Right ventricle myocardium superior (tissue), 1 donor: ENCODE data around the gene GNAI2. TPM values are rescaled to one million over a fixed set of nuclear protein-coding genes. Genes with fewer than 3 reads are reported as not detected.

Experiments
- ATAC-seq: fragments of 200-7000 bp; cut with Tn5 transposase; one replicate; pipeline ENCODE4 v1.9.1; 2020; ENCODE audit warnings: mild to moderate bottlenecking; ENCODE audit not compliant: poor library complexity
- DNase-seq: peaks from one replicate; pipeline ENCODE4 v3.0.0-alpha.2; 2020
- intact Hi-C: fragments of 100-400 bp; cut with DNase I; formaldehyde crosslinking; loops from one replicate; pipeline ENCODE4 v1.11.2; 2022
- long read RNA-seq: library from polyadenylated mRNA; unstranded; transcript quantifications from one replicate; pipeline ENCODE4 v2.0.0, GENCODE V29; 2021
- total RNA-seq: library from RNA; stranded (reverse); fragmentation: NEBNext Ultra II Directional; extraction: Animal tissue kit (Norgen Biotek cat#: 25700); gene quantifications from one replicate; pipeline ENCODE4 v1.2.1, GENCODE V29; 2021
- donor health status: DM: no; HTN: yes; CAD: no; lungs with severe emphysema.

The GNAI2 gene
- 126 TPM for total RNA-seq
- long read RNA-seq, transcript GNAI2-202 (9 exons, 2,464 nt), result major isoform, 248 of 271 reads
- long read RNA-seq, partial matches to known transcripts, result 18 of 271 reads
- long read RNA-seq, other reads (novel, unspliced or antisense), result 4 of 271 reads

- ATAC-seq (peak; percentile 90), DNase-seq (peak; percentile 99)
- intact Hi-C loops, result no loop called here
These were observed at the start of gene GNAI2 for GRCh38 chr3:50235716-50236483. TSS of gene GNAI2 (plus strand) at chr3:50236204. CDS start at chr3:50236336, 132 bp downstream.

DNA sequence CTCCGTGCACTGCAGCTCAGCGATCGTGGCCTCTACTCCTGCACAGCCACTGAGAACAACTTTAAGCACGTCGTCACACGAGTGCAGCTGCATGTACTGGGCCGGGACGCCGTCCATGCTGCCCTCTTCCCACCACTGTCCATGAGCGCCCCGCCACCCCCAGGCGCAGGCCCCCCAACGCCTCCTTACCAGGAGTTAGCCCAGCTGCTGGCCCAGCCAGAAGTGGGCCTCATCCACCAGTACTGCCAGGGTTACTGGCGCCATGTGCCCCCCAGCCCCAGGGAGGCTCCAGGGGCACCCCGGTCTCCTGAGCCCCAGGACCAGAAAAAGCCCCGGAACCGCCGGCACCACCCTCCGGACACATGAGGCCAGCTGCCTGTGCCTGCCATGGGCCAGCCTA is 48.3 kb upstream of the GNAI2 start:
- no peak for ATAC-seq
- intact Hi-C loops, result no loop called here

DNA sequence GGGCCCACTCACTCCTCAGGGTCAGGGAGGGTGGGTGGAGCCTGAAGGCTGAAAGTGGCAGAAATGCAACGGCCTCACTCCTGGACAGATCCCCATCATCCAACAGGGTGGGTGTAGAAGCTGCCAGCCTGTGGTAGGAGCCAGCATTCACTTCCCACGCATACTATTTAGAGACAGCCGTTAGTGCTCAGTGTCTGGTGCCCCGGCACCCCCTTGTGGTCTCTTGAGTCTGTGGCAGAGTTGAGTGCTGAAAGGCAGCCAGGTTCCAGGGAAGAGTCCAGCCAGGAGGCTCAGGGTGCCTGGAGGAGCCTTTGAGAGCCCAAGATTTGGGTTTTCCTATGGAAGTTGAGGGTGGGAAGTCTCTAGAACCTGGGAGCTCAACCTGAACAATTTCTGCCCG is 46.7 kb upstream of the GNAI2 start:
- ATAC-seq (peak; percentile 87), DNase-seq (peak; percentile 82)
- intact Hi-C loops, result loop anchor here (1.0 kb wide), 1 partner anchor 68 kb away; no protein-coding TSS in a partner anchor

More for the DNA sequence above, 48.3 kb upstream of the GNAI2 start:
- DNase-seq, result no peak

GRCh38 chr3:50189989-50190388 is 46.0 kb upstream of the GNAI2 start:
- DNase-seq, result no peak
- intact Hi-C loops, result loop anchor here (1.0 kb wide), 1 partner anchor 69 kb away; no protein-coding TSS in a partner anchor
- ATAC-seq, result no peak

- DNase-seq (no peak), ATAC-seq (no peak)
- intact Hi-C loops, result no loop called here
These were observed 44.9 kb upstream of the GNAI2 start, which contains the start of gene GNAT1 for GRCh38 chr3:50190936-50191660. TSS of gene GNAT1 (plus strand) at chr3:50191610. CDS start at chr3:50191726, 116 bp downstream.

DNA sequence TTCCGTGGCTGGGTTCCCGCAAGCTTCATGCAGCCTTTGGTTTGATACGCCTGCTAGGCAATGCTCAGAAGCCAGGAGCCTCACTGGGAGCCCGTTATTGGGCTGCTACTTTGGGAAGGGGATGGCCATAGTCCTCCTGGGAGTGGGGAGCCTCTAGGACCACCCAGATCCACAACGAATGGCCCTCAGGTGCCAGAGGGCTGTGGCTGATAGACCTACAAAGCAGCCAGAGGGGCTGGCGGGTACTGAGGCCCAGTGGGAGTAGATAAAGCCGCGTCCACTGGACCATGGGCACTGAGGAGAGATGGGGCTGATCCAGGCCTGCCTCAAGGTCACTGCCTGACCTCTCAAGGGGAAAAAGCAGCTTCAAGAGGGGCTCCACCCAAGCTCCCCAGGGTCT is 43.9 kb upstream of the GNAI2 start:
- ATAC-seq (no peak), DNase-seq (no peak)
- intact Hi-C loops, result loop anchor here (2.0 kb wide), 2 partner anchors 35 to 81 kb away; no protein-coding TSS in a partner anchor

GRCh38 chr3:50192689-50193141 is 43.3 kb upstream of the GNAI2 start:
- peak; percentile 80 for DNase-seq
- ATAC-seq, result peak; percentile 54
- intact Hi-C loops, result loop anchor here (2.0 kb wide), 2 partner anchors 34 to 80 kb away; no protein-coding TSS in a partner anchor

- ATAC-seq (no peak), DNase-seq (no peak)
- intact Hi-C loops, result loop anchor here (2.0 kb wide), 2 partner anchors 34 to 80 kb away; no protein-coding TSS in a partner anchor
These were observed 42.7 kb upstream of the GNAI2 start for GRCh38 chr3:50193286-50193685.

- intact Hi-C loops, result loop anchor here (2.0 kb wide), 2 partner anchors 33 to 79 kb away; no protein-coding TSS in a partner anchor
- DNase-seq, result no peak
- ATAC-seq, result no peak
These were observed 42.3 kb upstream of the GNAI2 start for GRCh38 chr3:50193746-50194127.

DNA sequence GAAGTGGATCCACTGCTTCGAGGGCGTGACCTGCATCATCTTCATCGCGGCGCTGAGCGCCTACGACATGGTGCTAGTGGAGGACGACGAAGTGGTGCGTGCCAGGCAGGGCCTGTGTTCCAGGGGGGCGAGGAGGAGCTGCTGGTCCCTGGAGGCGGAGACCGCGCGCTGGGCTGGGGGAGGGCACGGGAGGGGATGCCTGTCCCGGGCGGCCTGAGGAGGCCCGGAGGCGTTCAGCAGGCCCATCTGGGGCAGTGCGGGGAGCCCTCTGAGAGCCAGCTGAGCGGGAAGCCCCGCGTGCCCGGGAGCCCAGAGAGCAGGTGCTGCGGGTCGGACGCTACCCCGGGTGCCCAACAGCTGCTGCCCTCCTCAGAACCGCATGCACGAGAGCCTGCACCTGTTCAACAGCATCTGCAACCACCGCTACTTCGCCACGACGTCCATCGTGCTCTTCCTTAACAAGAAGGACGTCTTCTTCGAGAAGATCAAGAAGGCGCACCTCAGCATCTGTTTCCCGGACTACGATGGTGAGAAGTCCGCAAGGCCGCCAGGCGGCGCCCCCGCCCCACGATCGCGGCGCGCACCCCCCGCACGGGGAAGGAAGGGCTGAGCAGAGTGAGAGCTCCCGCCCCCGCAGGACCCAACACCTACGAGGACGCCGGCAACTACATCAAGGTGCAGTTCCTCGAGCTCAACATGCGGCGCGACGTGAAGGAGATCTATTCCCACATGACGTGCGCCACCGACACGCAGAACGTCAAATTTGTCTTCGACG is 41.7 kb upstream of the GNAI2 start:
- intact Hi-C loops, result no loop called here
- ATAC-seq (peak; percentile 86), DNase-seq (peak; percentile 77)

DNA sequence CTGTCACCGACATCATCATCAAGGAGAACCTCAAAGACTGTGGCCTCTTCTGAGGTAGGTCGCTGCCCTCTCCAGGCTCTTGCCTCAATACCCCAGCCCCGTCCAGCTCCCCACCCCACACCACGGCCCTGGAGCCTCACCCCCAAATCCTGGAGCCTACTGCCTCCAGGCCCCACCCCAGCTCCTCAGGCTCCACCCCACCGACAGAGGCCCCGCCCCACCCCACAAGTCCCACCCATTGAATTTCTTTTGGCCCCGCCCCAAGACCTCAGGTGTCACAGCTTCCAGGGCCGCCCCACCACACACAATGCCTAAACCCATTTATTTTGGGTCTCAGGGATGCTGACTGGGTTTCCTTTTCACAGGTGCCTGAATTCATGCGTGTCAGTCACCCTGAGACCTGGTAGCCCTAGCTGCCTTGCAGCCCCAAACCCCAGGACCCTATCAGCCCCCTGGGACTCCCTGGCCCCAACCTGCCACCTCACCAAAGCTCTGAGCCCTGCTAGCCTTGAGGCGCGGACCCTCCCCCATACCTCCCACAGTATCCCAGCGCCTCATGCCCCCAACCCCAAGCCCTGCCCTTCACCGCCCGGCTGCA is 41.0 kb upstream of the GNAI2 start:
- ATAC-seq (peak; percentile 33), DNase-seq (no peak)
- intact Hi-C loops, result no loop called here

DNA sequence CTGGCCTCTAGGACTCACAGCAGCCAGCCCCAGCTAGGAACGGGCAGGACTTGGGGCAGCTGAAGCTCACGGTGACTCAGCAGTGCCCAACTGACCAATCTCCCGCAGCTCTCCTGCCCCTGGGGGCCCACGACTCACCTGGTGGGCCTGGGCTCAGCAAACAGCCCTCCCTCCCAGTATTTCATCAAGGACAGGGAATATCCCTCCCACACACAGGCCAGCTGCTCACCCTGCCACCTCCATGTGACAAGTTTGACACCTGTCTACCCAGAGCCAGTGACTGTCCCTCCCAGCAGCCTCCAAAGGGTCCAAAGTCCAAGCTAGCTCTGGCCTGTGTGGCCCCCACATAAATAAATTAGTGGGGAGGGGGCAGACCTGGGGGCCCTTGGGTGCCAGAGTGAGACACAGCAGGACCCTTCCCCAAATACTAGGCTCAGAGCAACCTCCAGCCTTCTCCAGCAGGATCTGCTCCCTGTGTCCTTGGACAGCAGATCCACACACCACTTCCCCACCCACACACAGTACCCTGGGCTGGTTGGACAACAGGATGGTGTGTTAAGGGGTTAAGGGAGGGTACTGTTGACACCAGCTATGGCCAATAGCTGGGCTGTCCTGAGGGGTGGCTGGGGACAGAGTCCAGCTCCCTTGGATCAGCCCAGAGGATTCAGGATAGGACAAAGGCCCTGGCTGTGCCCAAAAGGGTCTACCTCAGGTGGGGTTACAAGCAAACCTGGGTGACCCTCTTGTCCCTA is 40.3 kb upstream of the GNAI2 start:
- intact Hi-C loops, result no loop called here
- ATAC-seq, result no peak
- no peak for DNase-seq

DNA sequence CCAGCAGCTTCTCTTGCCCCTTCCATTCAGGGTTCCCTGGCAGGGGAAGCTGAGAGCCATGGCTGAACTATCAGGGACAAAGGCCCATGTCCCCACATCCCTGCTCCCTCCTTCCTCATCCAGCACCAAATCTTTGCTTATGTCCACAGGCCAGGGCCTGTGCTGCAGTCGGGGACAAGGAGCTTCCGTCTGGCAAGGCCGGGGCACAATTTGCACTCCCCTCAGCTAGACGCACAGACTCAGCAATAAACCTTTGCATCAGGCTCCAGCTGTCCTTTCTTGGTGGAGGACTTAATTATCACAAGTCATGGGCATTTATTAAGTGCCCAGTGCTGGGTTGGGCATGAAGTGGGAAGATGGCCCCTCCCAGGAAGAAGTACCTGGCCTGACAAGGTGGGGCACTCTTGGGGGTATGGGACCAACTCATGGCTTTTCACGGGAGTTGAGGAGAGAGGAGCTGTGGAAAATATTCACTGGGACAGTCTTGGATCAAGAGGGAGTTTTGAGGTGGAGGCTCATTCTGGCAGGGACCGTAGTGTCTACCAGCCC is 39.7 kb upstream of the GNAI2 start:
- ATAC-seq (no peak), DNase-seq (no peak)
- intact Hi-C loops, result no loop called here

DNA sequence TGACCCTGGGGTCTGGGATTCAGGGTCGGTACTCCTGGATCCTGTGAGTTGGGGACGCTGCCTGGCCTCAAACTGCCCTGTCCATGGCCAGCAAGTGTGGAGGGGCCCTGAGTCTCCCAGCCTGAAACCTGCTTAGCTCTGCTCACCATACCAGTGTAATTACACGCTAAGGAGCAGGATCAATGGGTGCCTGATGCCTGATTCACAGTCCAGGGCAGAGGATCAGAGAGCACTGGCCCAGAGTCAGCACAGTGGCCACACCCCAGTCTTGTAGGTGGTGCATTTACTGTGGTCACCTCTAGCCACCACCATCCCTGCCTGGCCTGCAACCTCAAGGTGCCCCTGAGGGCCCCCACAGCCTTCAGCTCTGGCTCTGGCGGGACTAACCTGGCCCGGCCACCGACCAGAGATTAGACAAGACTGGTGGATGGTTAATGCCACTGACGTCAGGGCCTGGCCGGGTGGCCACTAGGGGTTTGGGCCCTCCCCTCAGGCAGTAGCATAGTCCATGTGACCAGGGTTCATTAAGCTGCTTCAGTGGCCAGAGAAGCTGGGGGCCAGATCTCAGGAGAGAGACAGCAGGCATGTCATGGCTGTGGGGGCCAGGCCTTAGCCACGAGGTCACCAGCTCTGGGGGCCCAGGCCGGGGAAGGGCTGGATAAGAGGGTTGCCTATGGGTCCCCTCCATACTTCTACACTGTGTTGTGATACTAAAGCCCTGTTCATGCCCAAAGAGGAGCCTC is 34.3 kb upstream of the GNAI2 start:
- no peak for DNase-seq
- intact Hi-C loops, result no loop called here
- no peak for ATAC-seq

GRCh38 chr3:50202353-50203112 is 33.5 kb upstream of the GNAI2 start:
- intact Hi-C loops, result no loop called here
- ATAC-seq, result no peak
- DNase-seq, result no peak
